Right lobe of liver (tissue), 4 donors: ENCODE data around the gene ACTL6B.

Experiments used
- CTCF ChIP-seq, 4 donors: fragments of 200-600 bp in 3 of 4; fragments of 450-650 bp in 1 of 4; IDR thresholded peaks; one replicate each; pipeline versions ENCODE4 v1.5.1 to v1.8.0; 2016 to 2022; ENCODE audit warnings: antibody characterized with exemption in 4 of 4, mild to moderate bottlenecking in 2 of 4
- POLR2A ChIP-seq: fragments of 450-650 bp; IDR thresholded peaks from one replicate; pipeline ENCODE4 v1.6.1; 2017; ENCODE audit warnings: antibody characterized with exemption, mild to moderate bottlenecking
- donor health status: DM: no; HTN: no; CAD: no.
- donor health status: DM: no; HTN: no; CAD: no.
- donor health status: DM: no; HTN: yes; CAD: no.

DNA sequence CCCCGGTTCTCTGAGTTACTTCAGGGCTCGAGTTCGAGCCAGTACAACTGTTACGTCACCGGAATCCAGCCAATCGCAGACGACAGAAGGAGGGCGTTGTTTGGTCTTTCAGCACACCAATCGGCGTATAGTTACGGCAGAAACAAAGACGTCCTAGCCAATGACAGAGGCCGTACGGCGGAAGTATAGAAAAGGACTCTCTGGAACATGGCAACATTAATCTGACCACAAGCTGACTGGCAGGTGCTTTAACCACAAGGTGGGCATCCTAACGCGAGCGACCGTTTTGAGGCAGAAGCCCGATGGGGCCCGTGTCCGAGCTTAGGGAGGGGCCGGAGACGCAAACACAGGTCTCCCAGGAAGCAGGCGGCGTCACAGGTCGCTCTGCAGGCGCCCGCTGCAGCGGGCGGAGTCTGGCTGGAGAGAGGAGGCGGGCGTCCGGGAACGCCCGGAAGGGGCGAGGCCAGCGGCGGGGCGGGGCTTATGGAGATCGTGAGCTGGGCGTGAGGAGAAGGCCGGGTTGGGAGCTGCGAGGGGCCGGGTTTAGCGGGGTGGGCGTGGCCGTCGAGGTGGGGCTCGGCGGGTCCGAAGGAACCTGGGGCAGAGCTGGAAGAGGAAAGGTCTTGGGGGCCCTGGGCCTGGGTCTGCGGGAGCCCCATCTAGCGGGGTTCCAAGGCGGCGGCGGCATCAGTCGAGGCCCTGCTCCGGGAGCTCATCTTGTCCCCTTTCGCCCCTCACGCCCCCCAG lies 44.1 kb downstream of the ACTL6B start, which contains the start of gene MOSPD3:
- peak; percentile 93 for TF ChIP-seq POLR2A
- TF ChIP-seq CTCF (IDR thresholded peaks at IDR 0.05): peak in 1 of 4 donors; percentile 5
